ENCODE data around the gene RTBDN. TPM values are rescaled to one million over a fixed set of nuclear protein-coding genes. Genes with fewer than 3 reads are reported as not detected.

Gene RTBDN
- total and polyA plus RNA-seq, 2 donors from 2014 or later: not detected

- TF ChIP-seq CTCF (IDR thresholded peaks at IDR 0.05; ENCODE audit: borderline replicate concordance, extremely low read depth, insufficient read depth): no peak
- intact Hi-C loops (cut with DNase I): no loop called here
- no peaks in the 10 kb centered on the region for H3K9me3 ChIP-seq (ENCODE audit: control insufficient read depth in 2 of 3, insufficient read depth in 1 of 3, low read length in 3 of 3)
- no peaks in the 10 kb centered on the region for H3K27me3 ChIP-seq (ENCODE audit: control insufficient read depth, insufficient read depth, low read length)
- peak overlapping the region; percentile 96 to 98 for H3K27ac ChIP-seq (ENCODE audit: low read depth in 2 of 2, low read length in 2 of 2)
- no peak overlapping the region for H3K4me3 ChIP-seq (ENCODE audit: low read length in 3 of 3)
- H3K36me3 ChIP-seq (ENCODE audit: control insufficient read depth in 2 of 3, insufficient read depth in 3 of 3, low read length in 3 of 3): no peaks in the 10 kb centered on the region
- DNase-seq: no peak
- H3K9ac ChIP-seq (ENCODE audit: low read length in 3 of 3): no peak overlapping the region
- H3K4me1 ChIP-seq (ENCODE audit: control insufficient read depth in 2 of 3, insufficient read depth in 2 of 3, low read depth in 1 of 3, low read length in 3 of 3): peaks cover 6 to 52% (median 38%) of the 10 kb centered on the region in 3 donors
- FAIRE-seq: no peak
Observed at GRCh38 chr19:12787458-12787857, 46.9 kb downstream of the RTBDN start.

GRCh38 chr19:12786952-12787351 is 47.4 kb downstream of the RTBDN start:
- Histone ChIP-seq H3K36me3 (ENCODE audit: control insufficient read depth in 2 of 3, insufficient read depth in 3 of 3, low read length in 3 of 3) (no peaks in the 10 kb centered on the region), H3K9ac (ENCODE audit: low read length in 3 of 3) (no peak overlapping the region), H3K9me3 (ENCODE audit: control insufficient read depth in 2 of 3, insufficient read depth in 1 of 3, low read length in 3 of 3) (no peaks in the 10 kb centered on the region), H3K4me1 (ENCODE audit: control insufficient read depth in 2 of 3, insufficient read depth in 2 of 3, low read depth in 1 of 3, low read length in 3 of 3) (peaks cover 6 to 55% (median 38%) of the 10 kb centered on the region in 3 donors), H3K27me3 (ENCODE audit: control insufficient read depth, insufficient read depth, low read length) (no peaks in the 10 kb centered on the region), H3K4me3 (ENCODE audit: low read length in 3 of 3) (no peak overlapping the region), H3K27ac (ENCODE audit: low read depth in 2 of 2, low read length in 2 of 2) (peak overlapping the region; percentile 96 to 98)
- intact Hi-C loops (cut with DNase I): no loop called here
- FAIRE-seq (no peak), DNase-seq (no peak)
- no peak for TF ChIP-seq CTCF (IDR thresholded peaks at IDR 0.05; ENCODE audit: borderline replicate concordance, extremely low read depth, insufficient read depth)

GRCh38 chr19:12786141-12786870 is 48.1 kb downstream of the RTBDN start:
- H3K27me3 ChIP-seq (ENCODE audit: control insufficient read depth, insufficient read depth, low read length): no peaks in the 10 kb centered on the region
- peak overlapping the region in 1 of 3 donors; percentile 48 for H3K9ac ChIP-seq (ENCODE audit: low read length in 3 of 3)
- FAIRE-seq (no peak), DNase-seq (peak in 3 of 5 donors; percentile 39 to 93 (median 67))
- H3K27ac ChIP-seq (ENCODE audit: low read depth in 2 of 2, low read length in 2 of 2): peak overlapping the region; percentile 96 to 98
- intact Hi-C loops (cut with DNase I): no loop called here
- TF ChIP-seq CTCF (IDR thresholded peaks at IDR 0.05; ENCODE audit: borderline replicate concordance, extremely low read depth, insufficient read depth): no peak
- H3K4me3 ChIP-seq (ENCODE audit: low read length in 3 of 3): no peak overlapping the region
- no peaks in the 10 kb centered on the region for H3K36me3 ChIP-seq (ENCODE audit: control insufficient read depth in 2 of 3, insufficient read depth in 3 of 3, low read length in 3 of 3)
- peaks cover 6 to 55% (median 38%) of the 10 kb centered on the region in 3 donors for H3K4me1 ChIP-seq (ENCODE audit: control insufficient read depth in 2 of 3, insufficient read depth in 2 of 3, low read depth in 1 of 3, low read length in 3 of 3)
- H3K9me3 ChIP-seq (ENCODE audit: control insufficient read depth in 2 of 3, insufficient read depth in 1 of 3, low read length in 3 of 3): no peaks in the 10 kb centered on the region

All from kidney (tissue), 14 donors.